ENCODE results near the gene ZFPM1. TPM values are rescaled to one million over a fixed set of nuclear protein-coding genes. Genes with fewer than 3 reads are reported as not detected.

ZFPM1 gene
- total RNA-seq, 3 donors from 2014 or later (not counting 1 experiment from before 2014, with no cell fraction given): 56.3 to 71.0 (median 64.6) TPM

DNA sequence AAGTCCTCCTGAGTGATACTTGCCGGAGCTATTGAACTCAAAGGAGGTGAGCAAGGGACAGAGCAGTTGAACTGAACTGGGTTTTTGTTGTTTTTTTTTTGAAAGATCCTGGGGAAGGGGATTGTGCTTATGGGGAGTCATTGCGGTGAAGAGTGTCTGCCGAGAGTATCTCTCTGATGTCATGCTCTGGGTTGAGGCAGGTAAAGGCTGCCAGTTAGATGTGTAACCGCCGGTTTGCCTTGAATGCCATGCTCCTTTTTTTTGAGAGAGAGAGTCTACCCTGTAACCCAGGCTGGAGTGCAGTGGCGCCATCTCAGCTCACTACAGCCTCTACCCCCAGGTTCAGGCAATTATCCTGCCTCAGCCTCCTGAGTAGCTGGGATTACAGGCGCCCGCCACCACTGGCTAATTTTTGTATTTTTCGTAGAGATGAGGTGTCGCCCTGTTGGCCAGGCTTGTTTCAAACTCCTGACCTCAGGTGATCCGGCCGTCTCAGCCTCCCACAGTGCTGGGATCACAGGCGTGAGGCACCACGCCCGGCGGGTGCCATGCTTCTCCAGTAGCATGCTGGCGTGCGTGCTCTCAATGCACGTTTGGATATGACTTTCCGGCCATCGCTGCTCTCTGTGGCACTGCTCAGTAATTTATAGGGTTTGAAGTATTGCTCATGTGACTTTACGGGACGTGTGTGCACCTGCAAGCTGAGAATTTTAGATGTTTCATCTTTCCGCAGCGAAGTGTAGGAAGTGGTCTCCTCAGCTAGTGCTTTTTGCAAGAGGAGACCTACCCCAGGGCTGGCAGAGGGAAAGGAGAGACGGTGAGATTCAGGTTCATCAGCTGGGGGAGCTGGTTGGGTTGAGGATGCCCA, 125.6 kb downstream of the ZFPM1 start:
- H3K4me3 Mint-ChIP-seq: no peak overlapping the region
- H3K27me3 ChIP-seq (ENCODE audit: control insufficient read depth, insufficient read depth, low read length): no peaks in the 10 kb centered on the region
- no peak overlapping the region for H3K27ac Mint-ChIP-seq
- no peak overlapping the region for H3K27ac ChIP-seq (ENCODE audit: low read length)
- H3K36me3 Mint-ChIP-seq: no peaks in the 10 kb centered on the region
- TF ChIP-seq, protein P1, sequence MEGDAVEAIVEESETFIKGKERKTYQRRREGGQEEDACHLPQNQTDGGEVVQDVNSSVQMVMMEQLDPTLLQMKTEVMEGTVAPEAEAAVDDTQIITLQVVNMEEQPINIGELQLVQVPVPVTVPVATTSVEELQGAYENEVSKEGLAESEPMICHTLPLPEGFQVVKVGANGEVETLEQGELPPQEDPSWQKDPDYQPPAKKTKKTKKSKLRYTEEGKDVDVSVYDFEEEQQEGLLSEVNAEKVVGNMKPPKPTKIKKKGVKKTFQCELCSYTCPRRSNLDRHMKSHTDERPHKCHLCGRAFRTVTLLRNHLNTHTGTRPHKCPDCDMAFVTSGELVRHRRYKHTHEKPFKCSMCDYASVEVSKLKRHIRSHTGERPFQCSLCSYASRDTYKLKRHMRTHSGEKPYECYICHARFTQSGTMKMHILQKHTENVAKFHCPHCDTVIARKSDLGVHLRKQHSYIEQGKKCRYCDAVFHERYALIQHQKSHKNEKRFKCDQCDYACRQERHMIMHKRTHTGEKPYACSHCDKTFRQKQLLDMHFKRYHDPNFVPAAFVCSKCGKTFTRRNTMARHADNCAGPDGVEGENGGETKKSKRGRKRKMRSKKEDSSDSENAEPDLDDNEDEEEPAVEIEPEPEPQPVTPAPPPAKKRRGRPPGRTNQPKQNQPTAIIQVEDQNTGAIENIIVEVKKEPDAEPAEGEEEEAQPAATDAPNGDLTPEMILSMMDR (IDR thresholded peaks at IDR 0.05): no peak
- H3K9me3 Mint-ChIP-seq: no peaks in the 10 kb centered on the region
- H3K36me3 ChIP-seq (ENCODE audit: control insufficient read depth, insufficient read depth, low read length): peaks cover 61% of the 10 kb centered on the region
- intact Hi-C loops (cut with micrococcal nuclease): loop anchor here (10.0 kb wide), 1 partner anchor 56 kb away; the partner anchor contains the start of gene IL17C
- no peaks in the 10 kb centered on the region for H3K4me1 ChIP-seq (ENCODE audit: control insufficient read depth, insufficient read depth, low read length)
- no peak overlapping the region for H3K4me3 ChIP-seq (ENCODE audit: low read length)
- DNase-seq (peak in 1 of 2 donors; percentile 26), ATAC-seq (no peak)
- peaks cover 18 to 51% of the 10 kb centered on the region in 2 donors for H3K4me1 Mint-ChIP-seq
- 96% methylated on average over 26 of the region's 26 CpGs for WGBS (ENCODE audit: insufficient coverage)
- H3K27me3 Mint-ChIP-seq (ENCODE audit: low read depth in 2 of 2): no peaks in the 10 kb centered on the region
- H3K9me3 ChIP-seq (ENCODE audit: control insufficient read depth, insufficient read depth, low read length): no peaks in the 10 kb centered on the region

DNA sequence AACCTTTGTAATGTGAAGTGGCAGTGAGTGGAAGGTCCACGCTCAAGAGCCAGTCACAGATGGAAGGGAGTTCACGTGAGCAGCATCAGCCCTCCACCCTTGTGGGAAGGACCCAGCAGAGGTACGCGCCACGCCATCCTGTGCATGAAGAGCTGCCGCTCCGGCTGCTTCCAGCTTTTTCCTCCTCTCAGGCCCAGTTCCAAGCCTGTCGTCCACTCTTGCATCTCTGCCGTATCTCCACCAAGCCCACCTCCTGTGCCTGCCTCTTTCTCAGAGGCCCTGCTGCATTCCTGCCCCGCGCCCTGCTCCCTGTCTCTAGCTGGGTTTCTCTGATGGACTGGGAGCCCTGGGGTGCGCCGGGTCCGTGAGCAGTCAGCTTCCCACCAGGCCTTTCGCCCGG, 127.3 kb downstream of the ZFPM1 start:
- Mint-ChIP-seq H3K27me3 (ENCODE audit: low read depth in 2 of 2) (no peaks in the 10 kb centered on the region), H3K4me1 (peaks cover 29 to 54% of the 10 kb centered on the region in 2 donors), H3K36me3 (no peaks in the 10 kb centered on the region), H3K27ac (no peak overlapping the region), H3K9me3 (no peaks in the 10 kb centered on the region), H3K4me3 (no peak overlapping the region)
- Histone ChIP-seq H3K36me3 (ENCODE audit: control insufficient read depth, insufficient read depth, low read length) (peaks cover 61% of the 10 kb centered on the region), H3K9me3 (ENCODE audit: control insufficient read depth, insufficient read depth, low read length) (no peaks in the 10 kb centered on the region), H3K4me3 (ENCODE audit: low read length) (no peak overlapping the region), H3K27ac (ENCODE audit: low read length) (no peak overlapping the region), H3K4me1 (ENCODE audit: control insufficient read depth, insufficient read depth, low read length) (no peaks in the 10 kb centered on the region), H3K27me3 (ENCODE audit: control insufficient read depth, insufficient read depth, low read length) (no peaks in the 10 kb centered on the region)
- TF ChIP-seq, protein P1 (IDR thresholded peaks at IDR 0.05): no peak
- 97% methylated on average over 16 of the region's 16 CpGs for WGBS (ENCODE audit: insufficient coverage)
- DNase-seq: no peak
- no peak for ATAC-seq
- intact Hi-C loops (cut with micrococcal nuclease): no loop called here

DNA sequence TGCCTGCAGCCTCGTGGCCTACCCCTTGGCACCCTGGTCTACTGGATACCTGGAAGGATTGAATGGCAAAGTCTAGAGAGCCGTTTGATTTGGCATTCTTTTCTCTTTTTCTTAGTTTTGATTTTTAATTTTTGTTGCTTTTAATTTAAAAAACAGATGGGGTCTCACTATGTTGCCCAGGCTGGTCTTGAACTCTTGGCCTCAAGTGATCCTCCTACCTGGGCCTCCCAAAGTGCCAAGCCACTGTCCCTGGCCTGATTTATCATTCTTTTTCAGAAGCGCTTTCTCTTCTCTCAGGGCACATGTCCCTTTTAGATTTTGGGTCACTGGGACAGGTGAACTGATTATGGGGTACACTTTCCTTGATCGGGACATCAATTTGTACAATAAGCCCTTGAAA, 128.0 kb downstream of the ZFPM1 start:
- WGBS (ENCODE audit: insufficient coverage): 93% methylated on average over 4 of the region's 4 CpGs

More for the DNA sequence above, 128.0 kb downstream of the ZFPM1 start:
- Mint-ChIP-seq H3K27ac (peak overlapping the region in 1 of 2 donors; percentile 14), H3K36me3 (no peaks in the 10 kb centered on the region), H3K9me3 (no peaks in the 10 kb centered on the region), H3K4me1 (peaks cover 29 to 59% of the 10 kb centered on the region in 2 donors), H3K27me3 (ENCODE audit: low read depth in 2 of 2) (no peaks in the 10 kb centered on the region), H3K4me3 (no peak overlapping the region)
- intact Hi-C loops (cut with micrococcal nuclease): no loop called here
- Histone ChIP-seq H3K4me3 (ENCODE audit: low read length) (no peak overlapping the region), H3K27me3 (ENCODE audit: control insufficient read depth, insufficient read depth, low read length) (no peaks in the 10 kb centered on the region), H3K36me3 (ENCODE audit: control insufficient read depth, insufficient read depth, low read length) (peaks cover 61% of the 10 kb centered on the region), H3K9me3 (ENCODE audit: control insufficient read depth, insufficient read depth, low read length) (no peaks in the 10 kb centered on the region), H3K4me1 (ENCODE audit: control insufficient read depth, insufficient read depth, low read length) (no peaks in the 10 kb centered on the region), H3K27ac (ENCODE audit: low read length) (no peak overlapping the region)
- DNase-seq: no peak
- no peak for ATAC-seq
- TF ChIP-seq, protein P1 (IDR thresholded peaks at IDR 0.05): no peak

Data from natural killer cell (primary cell).